ENCODE results near the gene BAHCC1.

The BAHCC1 gene

GRCh38 chr17:81444610-81445339, 49.5 kb downstream of the BAHCC1 start:
- peaks cover 0 to 69% (median 19%) of the 10 kb centered on the region in 4 experiments for H3K36me3 ChIP-seq (ENCODE audit: control insufficient read depth in 4 of 4, insufficient read depth in 4 of 4, low read length in 3 of 4)
- ChIA-PET POLR2A (no interaction called here), CTCF (interaction anchor here (1.0 to 2.3 kb wide), 3 partner anchors 8 to 16 kb away, joined by 3 to 7 read pairs (median 3); no protein-coding TSS in a partner anchor)
- no peaks in the 10 kb centered on the region for H3K9me3 ChIP-seq (ENCODE audit: control extremely low read depth in 1 of 5, control insufficient read depth in 4 of 5, insufficient read depth in 2 of 5, low read depth in 1 of 5, low read length in 4 of 5)
- DNase-seq, result no peak
- H3K27ac ChIP-seq (ENCODE audit: insufficient read depth in 1 of 2, low read depth in 1 of 2, low read length in 2 of 2, poor library complexity in 1 of 2, severe bottlenecking in 2 of 2), result no peak overlapping the region
- H3K27me3 ChIP-seq (replicated peaks in 2 of 5; ENCODE audit: control insufficient read depth in 4 of 5, insufficient read depth in 5 of 5, low read length in 4 of 5), result no peaks in the 10 kb centered on the region
- H3K4me3 ChIP-seq (ENCODE audit: control insufficient read depth in 1 of 7, extremely low read depth in 1 of 7, insufficient read depth in 4 of 7, low read depth in 2 of 7, low read length in 6 of 7), result no peak overlapping the region
- 94% methylated on average over 11 of the region's 27 CpGs for WGBS (ENCODE audit: insufficient coverage)
- peaks cover 0 to 22% (median 12%) of the 10 kb centered on the region in 4 experiments for H3K4me1 ChIP-seq (ENCODE audit: control extremely low read depth in 1 of 4, control insufficient read depth in 4 of 4, insufficient read depth in 4 of 4, low read length in 3 of 4)

GRCh38 chr17:81445642-81446503, 50.6 kb downstream of the BAHCC1 start:
- H3K4me1 ChIP-seq (ENCODE audit: control extremely low read depth in 1 of 4, control insufficient read depth in 4 of 4, insufficient read depth in 4 of 4, low read length in 3 of 4), result peaks cover 0 to 18% (median 3%) of the 10 kb centered on the region in 4 experiments
- DNase-seq, result no peak
- CTCF ChIA-PET, result interaction anchor here (1.2 kb wide), 1 partner anchor 16 kb away, joined by 3 read pairs; no protein-coding TSS in a partner anchor
- H3K27ac ChIP-seq (ENCODE audit: insufficient read depth in 1 of 2, low read depth in 1 of 2, low read length in 2 of 2, poor library complexity in 1 of 2, severe bottlenecking in 2 of 2), result no peak overlapping the region
- H3K36me3 ChIP-seq (ENCODE audit: control insufficient read depth in 4 of 4, insufficient read depth in 4 of 4, low read length in 3 of 4), result peaks cover 0 to 79% (median 19%) of the 10 kb centered on the region in 4 experiments
- H3K4me3 ChIP-seq (ENCODE audit: control insufficient read depth in 1 of 7, extremely low read depth in 1 of 7, insufficient read depth in 4 of 7, low read depth in 2 of 7, low read length in 6 of 7), result no peak overlapping the region
- POLR2A ChIA-PET, result no interaction called here
- WGBS (ENCODE audit: insufficient coverage), result 95% methylated on average over 22 of the region's 30 CpGs
- H3K27me3 ChIP-seq (replicated peaks in 2 of 5; ENCODE audit: control insufficient read depth in 4 of 5, insufficient read depth in 5 of 5, low read length in 4 of 5), result no peaks in the 10 kb centered on the region
- no peaks in the 10 kb centered on the region for H3K9me3 ChIP-seq (ENCODE audit: control extremely low read depth in 1 of 5, control insufficient read depth in 4 of 5, insufficient read depth in 2 of 5, low read depth in 1 of 5, low read length in 4 of 5)

GRCh38 chr17:81447331-81447933, 52.2 kb downstream of the BAHCC1 start:
- Histone ChIP-seq H3K36me3 (ENCODE audit: control insufficient read depth in 4 of 4, insufficient read depth in 4 of 4, low read length in 3 of 4) (peaks cover 0 to 80% (median 17%) of the 10 kb centered on the region in 4 experiments), H3K27me3 (replicated peaks in 2 of 5; ENCODE audit: control insufficient read depth in 4 of 5, insufficient read depth in 5 of 5, low read length in 4 of 5) (no peaks in the 10 kb centered on the region), H3K4me1 (ENCODE audit: control extremely low read depth in 1 of 4, control insufficient read depth in 4 of 4, insufficient read depth in 4 of 4, low read length in 3 of 4) (peaks cover 0 to 31% (median 8%) of the 10 kb centered on the region in 4 experiments), H3K4me3 (ENCODE audit: control insufficient read depth in 1 of 7, extremely low read depth in 1 of 7, insufficient read depth in 4 of 7, low read depth in 2 of 7, low read length in 6 of 7) (no peak overlapping the region), H3K27ac (ENCODE audit: insufficient read depth in 1 of 2, low read depth in 1 of 2, low read length in 2 of 2, poor library complexity in 1 of 2, severe bottlenecking in 2 of 2) (no peak overlapping the region), H3K9me3 (ENCODE audit: control extremely low read depth in 1 of 5, control insufficient read depth in 4 of 5, insufficient read depth in 2 of 5, low read depth in 1 of 5, low read length in 4 of 5) (no peaks in the 10 kb centered on the region)
- DNase-seq, result no peak
- CTCF ChIA-PET, result no interaction called here
- POLR2A ChIA-PET, result interaction anchor here (1.3 kb wide), 1 partner anchor 66 kb away, joined by 4 read pairs; no protein-coding TSS in a partner anchor
- WGBS (ENCODE audit: insufficient coverage), result 94% methylated on average over 25 of the region's 25 CpGs

GRCh38 chr17:81448442-81448841, 53.2 kb downstream of the BAHCC1 start:
- WGBS (ENCODE audit: insufficient coverage), result 88% methylated on average over 24 of the region's 25 CpGs
- DNase-seq, result no peak
- CTCF ChIA-PET, result interaction anchor here (0.7 to 1.9 kb wide), 3 partner anchors 8 to 21 kb away, joined by 3 to 5 read pairs (median 4); no protein-coding TSS in a partner anchor
- peaks cover 0 to 41% (median 18%) of the 10 kb centered on the region in 4 experiments for H3K4me1 ChIP-seq (ENCODE audit: control extremely low read depth in 1 of 4, control insufficient read depth in 4 of 4, insufficient read depth in 4 of 4, low read length in 3 of 4)
- no peaks in the 10 kb centered on the region for H3K9me3 ChIP-seq (ENCODE audit: control extremely low read depth in 1 of 5, control insufficient read depth in 4 of 5, insufficient read depth in 2 of 5, low read depth in 1 of 5, low read length in 4 of 5)
- POLR2A ChIA-PET, result interaction anchor here (1.3 kb wide), 1 partner anchor 65 kb away, joined by 4 read pairs; no protein-coding TSS in a partner anchor
- H3K36me3 ChIP-seq (ENCODE audit: control insufficient read depth in 4 of 4, insufficient read depth in 4 of 4, low read length in 3 of 4), result peaks cover 0 to 78% (median 12%) of the 10 kb centered on the region in 4 experiments
- no peaks in the 10 kb centered on the region for H3K27me3 ChIP-seq (replicated peaks in 2 of 5; ENCODE audit: control insufficient read depth in 4 of 5, insufficient read depth in 5 of 5, low read length in 4 of 5)
- no peak overlapping the region for H3K27ac ChIP-seq (ENCODE audit: insufficient read depth in 1 of 2, low read depth in 1 of 2, low read length in 2 of 2, poor library complexity in 1 of 2, severe bottlenecking in 2 of 2)
- no peak overlapping the region for H3K4me3 ChIP-seq (ENCODE audit: control insufficient read depth in 1 of 7, extremely low read depth in 1 of 7, insufficient read depth in 4 of 7, low read depth in 2 of 7, low read length in 6 of 7)

GRCh38 chr17:81448950-81449349, 53.7 kb downstream of the BAHCC1 start:
- no peaks in the 10 kb centered on the region for H3K27me3 ChIP-seq (replicated peaks in 2 of 5; ENCODE audit: control insufficient read depth in 4 of 5, insufficient read depth in 5 of 5, low read length in 4 of 5)
- WGBS (ENCODE audit: insufficient coverage), result 91% methylated on average over 10 of the region's 12 CpGs
- no peak overlapping the region for H3K4me3 ChIP-seq (ENCODE audit: control insufficient read depth in 1 of 7, extremely low read depth in 1 of 7, insufficient read depth in 4 of 7, low read depth in 2 of 7, low read length in 6 of 7)
- DNase-seq, result no peak
- H3K4me1 ChIP-seq (ENCODE audit: control extremely low read depth in 1 of 4, control insufficient read depth in 4 of 4, insufficient read depth in 4 of 4, low read length in 3 of 4), result peaks cover 0 to 46% (median 23%) of the 10 kb centered on the region in 4 experiments
- H3K36me3 ChIP-seq (ENCODE audit: control insufficient read depth in 4 of 4, insufficient read depth in 4 of 4, low read length in 3 of 4), result peaks cover 0 to 73% (median 9%) of the 10 kb centered on the region in 4 experiments
- CTCF ChIA-PET, result interaction anchor here (0.6 to 1.9 kb wide), 4 partner anchors 9 to 34 kb away, joined by 3 to 5 read pairs (median 4); no protein-coding TSS in a partner anchor
- H3K9me3 ChIP-seq (ENCODE audit: control extremely low read depth in 1 of 5, control insufficient read depth in 4 of 5, insufficient read depth in 2 of 5, low read depth in 1 of 5, low read length in 4 of 5), result no peaks in the 10 kb centered on the region
- POLR2A ChIA-PET, result interaction anchor here (1.3 kb wide), 1 partner anchor 65 kb away, joined by 4 read pairs; no protein-coding TSS in a partner anchor
- no peak overlapping the region for H3K27ac ChIP-seq (ENCODE audit: insufficient read depth in 1 of 2, low read depth in 1 of 2, low read length in 2 of 2, poor library complexity in 1 of 2, severe bottlenecking in 2 of 2)

- Histone ChIP-seq H3K36me3 (ENCODE audit: control insufficient read depth in 4 of 4, insufficient read depth in 4 of 4, low read length in 3 of 4) (peaks cover 0 to 70% (median 9%) of the 10 kb centered on the region in 4 experiments), H3K27me3 (replicated peaks in 2 of 5; ENCODE audit: control insufficient read depth in 4 of 5, insufficient read depth in 5 of 5, low read length in 4 of 5) (no peaks in the 10 kb centered on the region), H3K4me3 (ENCODE audit: control insufficient read depth in 1 of 7, extremely low read depth in 1 of 7, insufficient read depth in 4 of 7, low read depth in 2 of 7, low read length in 6 of 7) (no peak overlapping the region), H3K4me1 (ENCODE audit: control extremely low read depth in 1 of 4, control insufficient read depth in 4 of 4, insufficient read depth in 4 of 4, low read length in 3 of 4) (peaks cover 0 to 50% (median 27%) of the 10 kb centered on the region in 4 experiments), H3K27ac (ENCODE audit: insufficient read depth in 1 of 2, low read depth in 1 of 2, low read length in 2 of 2, poor library complexity in 1 of 2, severe bottlenecking in 2 of 2) (no peak overlapping the region), H3K9me3 (ENCODE audit: control extremely low read depth in 1 of 5, control insufficient read depth in 4 of 5, insufficient read depth in 2 of 5, low read depth in 1 of 5, low read length in 4 of 5) (no peaks in the 10 kb centered on the region)
- WGBS (ENCODE audit: insufficient coverage), result 71% methylated on average over 7 of the region's 8 CpGs
- no peak for DNase-seq
- ChIA-PET POLR2A (no interaction called here), CTCF (interaction anchor here (0.6 to 1.9 kb wide), 3 partner anchors 9 to 34 kb away, joined by 3 to 5 read pairs (median 4); no protein-coding TSS in a partner anchor)
These were observed 54.1 kb downstream of the BAHCC1 start for GRCh38 chr17:81449351-81449750.

Measured in common myeloid progenitor, CD34-positive (primary cell).